Astrocyte (in vitro differentiated cells and primary cell): ENCODE measurements around the gene RECK. TPM values are rescaled to one million over a fixed set of nuclear protein-coding genes. Genes with fewer than 3 reads are reported as not detected.

Experiments
- DNase-seq: peaks from one replicate; pipeline ENCODE4 v3.0.0-alpha.2; 2010; ENCODE audit warnings: low read depth
- FAIRE-seq: peaks from 2 replicates; lab custom pipeline; 2011; peaks lifted over from hg19 to GRCh38; lab: Jason Lieb, UNC
- H2AFZ ChIP-seq: 2 replicates; pipeline ENCODE4 v1.6.0; 2012; ENCODE audit warnings: low read depth, low read length, inconsistent platforms
- H3K27ac ChIP-seq: 2 replicates; pipeline ENCODE4 v1.5.1; 2011; ENCODE audit warnings: low read depth, low read length, inconsistent platforms
- H3K27me3 ChIP-seq: 2 replicates; pipeline ENCODE4 v1.6.0; 2011; ENCODE audit warnings: low read length, inconsistent platforms; ENCODE audit not compliant: insufficient read depth
- H3K36me3 ChIP-seq: 2 replicates; pipeline ENCODE4 v1.5.1; 2011; ENCODE audit warnings: low read length, inconsistent platforms; ENCODE audit not compliant: insufficient read depth
- H3K4me1 ChIP-seq: 2 replicates; pipeline ENCODE4 v1.5.1; 2011; ENCODE audit warnings: low read length, inconsistent platforms; ENCODE audit not compliant: insufficient read depth
- H3K4me2 ChIP-seq: 2 replicates; pipeline ENCODE4 v1.6.0; 2012; ENCODE audit warnings: low read length, inconsistent platforms
- H3K4me3 ChIP-seq: 2 replicates; pipeline ENCODE4 v1.5.1; 2011; ENCODE audit warnings: low read depth, mild to moderate bottlenecking, low read length, inconsistent platforms; ENCODE audit not compliant: insufficient read depth
- H3K79me2 ChIP-seq: 2 replicates; pipeline ENCODE4 v1.6.0; 2012; ENCODE audit warnings: mild to moderate bottlenecking, low read length, inconsistent platforms; ENCODE audit not compliant: insufficient read depth
- H3K9ac ChIP-seq: 2 replicates; pipeline ENCODE4 v1.6.0; 2012; ENCODE audit warnings: mild to moderate bottlenecking, low read length, inconsistent platforms
- H3K9me3 ChIP-seq: 2 replicates; pipeline ENCODE4 v1.5.1; 2012; ENCODE audit warnings: low read depth, mild to moderate bottlenecking, low read length, inconsistent platforms; ENCODE audit not compliant: insufficient read depth
- H4K20me1 ChIP-seq: 2 replicates; pipeline ENCODE4 v1.6.0; 2012; ENCODE audit warnings: low read length, inconsistent platforms; ENCODE audit not compliant: insufficient read depth
- H3K27ac Mint-ChIP-seq: one replicate; pipeline ENCODE4 v1.8.0; 2021; ENCODE audit warnings: mild to moderate bottlenecking, mixed read lengths; ENCODE audit not compliant: unreplicated experiment
- H3K27me3 Mint-ChIP-seq: one replicate; pipeline ENCODE4 v1.8.0; 2021; ENCODE audit warnings: low read depth, mixed read lengths; ENCODE audit not compliant: unreplicated experiment
- H3K36me3 Mint-ChIP-seq: one replicate; pipeline ENCODE4 v1.8.0; 2021; ENCODE audit warnings: low read depth, mixed read lengths; ENCODE audit not compliant: unreplicated experiment
- H3K4me1 Mint-ChIP-seq: one replicate; pipeline ENCODE4 v1.8.0; 2021; ENCODE audit warnings: low read depth, mixed read lengths; ENCODE audit not compliant: unreplicated experiment
- H3K4me3 Mint-ChIP-seq: one replicate; pipeline ENCODE4 v1.8.0; 2021; ENCODE audit warnings: mild to moderate bottlenecking, moderate library complexity, mixed read lengths; ENCODE audit not compliant: unreplicated experiment
- H3K9me3 Mint-ChIP-seq: one replicate; pipeline ENCODE4 v1.8.0; 2021; ENCODE audit warnings: mild to moderate bottlenecking, mixed read lengths; ENCODE audit not compliant: unreplicated experiment
- EZH2 ChIP-seq: IDR thresholded peaks from 2 replicates; pipeline ENCODE4 v1.6.1; 2012; ENCODE audit warnings: mild to moderate bottlenecking, low read length, inconsistent platforms; ENCODE audit not compliant: insufficient read depth
- total RNA-seq: library from RNA; stranded (reverse); gene quantifications from 2 replicates; pipeline ENCODE4 v1.2.1, GENCODE V29; 2021
- TF ChIP-seq, protein P1 (sequence below): IDR thresholded peaks from 2 replicates; pipeline ENCODE4 v1.5.1; 2011; ENCODE audit warnings: low read depth, mild to moderate bottlenecking, inconsistent platforms, low read length, moderate library complexity; ENCODE audit not compliant: insufficient read depth

Gene RECK
- total RNA-seq, 1 donor from 2014 or later = 21.6 TPM

DNA sequence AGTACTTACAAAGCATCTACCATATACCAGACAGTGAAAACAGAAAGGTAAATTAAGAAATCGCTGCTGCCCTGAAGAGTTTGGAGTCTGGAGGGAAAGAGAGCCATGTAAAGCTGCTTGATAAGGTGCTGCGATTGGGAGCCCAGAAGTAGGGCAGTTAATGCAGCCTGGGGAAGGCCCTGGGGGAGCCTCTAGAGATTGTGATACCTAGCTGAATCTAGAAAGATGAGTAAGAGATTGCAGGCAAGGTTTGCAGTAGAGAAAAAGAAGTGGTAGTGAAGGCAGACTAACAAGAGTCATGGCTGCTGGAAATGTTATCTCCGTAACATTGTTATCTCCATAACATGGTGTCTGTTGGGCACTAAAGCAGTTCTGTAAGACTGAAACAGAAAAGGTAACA lies 75.8 kb downstream of the RECK start:
- H3K79me2 ChIP-seq = no peaks in the 10 kb centered on the region
- H3K27ac Mint-ChIP-seq = no peak overlapping the region
- no peaks in the 10 kb centered on the region for H3K9me3 ChIP-seq
- H3K4me1 ChIP-seq = peaks cover 3% of the 10 kb centered on the region
- peaks cover 7% of the 10 kb centered on the region for H3K36me3 ChIP-seq
- H3K36me3 Mint-ChIP-seq = peaks cover 13% of the 10 kb centered on the region
- H3K4me1 Mint-ChIP-seq = peaks cover 10% of the 10 kb centered on the region
- H3K4me3 ChIP-seq = no peak overlapping the region
- H3K9ac ChIP-seq = no peak overlapping the region
- H3K4me2 ChIP-seq = no peak overlapping the region
- no peak for FAIRE-seq
- no peaks in the 10 kb centered on the region for H3K27me3 Mint-ChIP-seq
- H4K20me1 ChIP-seq = no peaks in the 10 kb centered on the region
- H3K27ac ChIP-seq = no peak overlapping the region
- H3K27me3 ChIP-seq = no peaks in the 10 kb centered on the region
- H3K4me3 Mint-ChIP-seq = no peak overlapping the region
- no peaks in the 10 kb centered on the region for H3K9me3 Mint-ChIP-seq
- TF ChIP-seq, protein P1, sequence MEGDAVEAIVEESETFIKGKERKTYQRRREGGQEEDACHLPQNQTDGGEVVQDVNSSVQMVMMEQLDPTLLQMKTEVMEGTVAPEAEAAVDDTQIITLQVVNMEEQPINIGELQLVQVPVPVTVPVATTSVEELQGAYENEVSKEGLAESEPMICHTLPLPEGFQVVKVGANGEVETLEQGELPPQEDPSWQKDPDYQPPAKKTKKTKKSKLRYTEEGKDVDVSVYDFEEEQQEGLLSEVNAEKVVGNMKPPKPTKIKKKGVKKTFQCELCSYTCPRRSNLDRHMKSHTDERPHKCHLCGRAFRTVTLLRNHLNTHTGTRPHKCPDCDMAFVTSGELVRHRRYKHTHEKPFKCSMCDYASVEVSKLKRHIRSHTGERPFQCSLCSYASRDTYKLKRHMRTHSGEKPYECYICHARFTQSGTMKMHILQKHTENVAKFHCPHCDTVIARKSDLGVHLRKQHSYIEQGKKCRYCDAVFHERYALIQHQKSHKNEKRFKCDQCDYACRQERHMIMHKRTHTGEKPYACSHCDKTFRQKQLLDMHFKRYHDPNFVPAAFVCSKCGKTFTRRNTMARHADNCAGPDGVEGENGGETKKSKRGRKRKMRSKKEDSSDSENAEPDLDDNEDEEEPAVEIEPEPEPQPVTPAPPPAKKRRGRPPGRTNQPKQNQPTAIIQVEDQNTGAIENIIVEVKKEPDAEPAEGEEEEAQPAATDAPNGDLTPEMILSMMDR = no peak
- no peak for TF ChIP-seq EZH2
- H2AFZ ChIP-seq = no peak overlapping the region
- DNase-seq = no peak

DNA sequence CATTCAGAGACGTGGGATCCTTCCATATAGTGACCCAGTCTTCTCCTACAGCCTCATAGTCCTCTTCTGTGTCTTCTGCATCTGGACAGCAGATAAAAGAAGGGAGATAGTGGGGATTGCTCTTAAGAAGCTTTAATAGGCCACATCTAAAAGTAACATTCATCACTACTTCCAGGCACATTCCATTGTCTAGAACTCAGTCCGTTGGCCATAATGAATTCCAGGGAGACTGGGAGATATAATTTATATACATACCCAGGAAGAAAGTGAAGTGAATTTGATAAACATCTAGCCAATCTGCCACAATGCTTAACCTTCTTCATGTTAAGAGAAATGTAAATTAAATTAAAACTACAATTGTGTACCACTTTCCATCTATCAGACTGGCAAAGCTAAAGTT lies 77.3 kb downstream of the RECK start:
- Mint-ChIP-seq H3K36me3 (peaks cover 16% of the 10 kb centered on the region), H3K27me3 (no peaks in the 10 kb centered on the region), H3K27ac (no peak overlapping the region), H3K9me3 (no peaks in the 10 kb centered on the region), H3K4me3 (no peak overlapping the region), H3K4me1 (peaks cover 18% of the 10 kb centered on the region)
- Histone ChIP-seq H3K9me3 (no peaks in the 10 kb centered on the region), H2AFZ (no peak overlapping the region), H3K4me3 (no peak overlapping the region), H3K36me3 (peaks cover 3% of the 10 kb centered on the region), H3K9ac (no peak overlapping the region), H3K4me2 (no peak overlapping the region), H3K79me2 (no peaks in the 10 kb centered on the region), H4K20me1 (no peaks in the 10 kb centered on the region), H3K27me3 (no peaks in the 10 kb centered on the region), H3K4me1 (peaks cover 3% of the 10 kb centered on the region), H3K27ac (no peak overlapping the region)
- DNase-seq (no peak), FAIRE-seq (no peak)
- no peak for TF ChIP-seq EZH2
- TF ChIP-seq, protein P1 = no peak

DNA sequence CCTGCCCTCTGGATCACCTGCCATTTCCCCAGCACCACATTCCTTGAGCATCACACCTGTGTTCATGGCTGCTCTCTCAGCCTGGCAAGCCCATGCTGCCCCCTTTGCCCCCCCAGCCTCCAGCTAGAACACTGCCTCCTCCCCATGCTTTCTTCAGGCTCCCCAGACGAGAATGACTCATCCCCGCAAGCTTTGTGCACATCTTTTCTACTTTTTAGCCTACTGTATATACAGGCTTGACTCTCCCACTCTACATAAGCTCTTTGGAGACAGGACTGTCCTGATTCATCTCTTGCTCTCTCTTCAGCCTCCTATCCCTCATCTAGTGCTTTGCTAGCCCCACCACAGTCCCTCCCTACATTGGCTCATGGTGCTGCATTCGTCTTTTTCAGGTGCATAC lies 79.9 kb downstream of the RECK start:
- no peak overlapping the region for H3K4me3 Mint-ChIP-seq
- Histone ChIP-seq H3K4me2 (no peak overlapping the region), H3K79me2 (no peaks in the 10 kb centered on the region), H2AFZ (no peak overlapping the region), H3K9ac (no peak overlapping the region), H3K4me1 (peaks cover 3% of the 10 kb centered on the region), H3K9me3 (no peaks in the 10 kb centered on the region), H3K36me3 (peaks cover 7% of the 10 kb centered on the region), H4K20me1 (no peaks in the 10 kb centered on the region), H3K4me3 (no peak overlapping the region), H3K27me3 (no peaks in the 10 kb centered on the region), H3K27ac (no peak overlapping the region)
- H3K27ac Mint-ChIP-seq = peak overlapping the region; percentile 8
- H3K36me3 Mint-ChIP-seq = peaks cover 20% of the 10 kb centered on the region
- TF ChIP-seq EZH2 = no peak
- TF ChIP-seq, protein P1 = no peak
- H3K27me3 Mint-ChIP-seq = no peaks in the 10 kb centered on the region
- H3K4me1 Mint-ChIP-seq = peaks cover 18% of the 10 kb centered on the region
- FAIRE-seq (no peak), DNase-seq (no peak)
- no peaks in the 10 kb centered on the region for H3K9me3 Mint-ChIP-seq
